GM23248 (cell line): ENCODE measurements around the gene HIF3A. TPM values are rescaled to one million over a fixed set of nuclear protein-coding genes. Genes with fewer than 3 reads are reported as not detected.

Source experiments
- DNase-seq: peaks from one replicate; pipeline ENCODE4 v3.0.0-alpha.2; 2015
- H2AFZ ChIP-seq: fragments of 200-600 bp; sonication (generic); 2 replicates; pipeline ENCODE4 v1.6.1; 2016; ENCODE audit warnings: antibody characterized with exemption
- H3F3A ChIP-seq: fragments of 200-600 bp; sonication (generic); 2 replicates; pipeline ENCODE4 v1.6.1; 2016; ENCODE audit warnings: mild to moderate bottlenecking, antibody characterized with exemption, mixed run types; ENCODE audit not compliant: insufficient read depth
- H3K27ac ChIP-seq: fragments of 200-600 bp; sonication (generic); 2 replicates; pipeline ENCODE4 v1.5.1; 2016; ENCODE audit warnings: mild to moderate bottlenecking
- H3K27me3 ChIP-seq: fragments of 200-600 bp; sonication (generic); replicated peaks from 2 replicates; pipeline ENCODE4 v1.6.1; 2016; ENCODE audit warnings: mild to moderate bottlenecking; ENCODE audit not compliant: insufficient read depth
- H3K36me3 ChIP-seq: fragments of 200-600 bp; sonication (generic); 2 replicates; pipeline ENCODE4 v1.6.1; 2016; ENCODE audit warnings: low read depth, mild to moderate bottlenecking
- H3K4me1 ChIP-seq: fragments of 200-600 bp; sonication (generic); 2 replicates; pipeline ENCODE4 v1.6.1; 2016; ENCODE audit warnings: mild to moderate bottlenecking; ENCODE audit not compliant: insufficient read depth
- H3K4me2 ChIP-seq: fragments of 200-600 bp; sonication (generic); one replicate; pipeline ENCODE4 v1.6.1; 2016; ENCODE audit warnings: mild to moderate bottlenecking; ENCODE audit not compliant: unreplicated experiment
- H3K4me3 ChIP-seq: fragments of 200-600 bp; sonication (generic); 2 replicates; pipeline ENCODE4 v1.5.1; 2016; ENCODE audit warnings: mild to moderate bottlenecking
- H3K79me2 ChIP-seq: fragments of 200-600 bp; sonication (generic); 2 replicates; pipeline ENCODE4 v1.6.1; 2016; ENCODE audit warnings: mild to moderate bottlenecking; ENCODE audit not compliant: insufficient read depth
- H3K9ac ChIP-seq: fragments of 200-600 bp; sonication (generic); 2 replicates; pipeline ENCODE4 v1.6.1; 2016; ENCODE audit warnings: mild to moderate bottlenecking
- H3K9me2 ChIP-seq: fragments of 200-600 bp; sonication (generic); 2 replicates; pipeline ENCODE4 v1.6.1; 2016; ENCODE audit warnings: mixed run types, mild to moderate bottlenecking, moderate library complexity; ENCODE audit not compliant: insufficient read depth
- H3K9me3 ChIP-seq: fragments of 200-600 bp; sonication (generic); one replicate; pipeline ENCODE4 v1.6.1; 2017; ENCODE audit warnings: low read depth
- H4K20me1 ChIP-seq: fragments of 200-600 bp; sonication (generic); 2 replicates; pipeline ENCODE4 v1.6.0; 2016; ENCODE audit not compliant: insufficient read depth
- EZH2 ChIP-seq: fragments of 200-600 bp; sonication (generic); IDR thresholded peaks from 2 replicates; pipeline ENCODE4 v1.6.1; 2018; ENCODE audit warnings: antibody characterized with exemption, mild to moderate bottlenecking; ENCODE audit not compliant: insufficient read depth, poor library complexity, severe bottlenecking
- EZH2phosphoT487 ChIP-seq: fragments of 200-600 bp; sonication (generic); IDR thresholded peaks from 2 replicates; pipeline ENCODE4 v1.6.1; 2018; ENCODE audit warnings: antibody characterized with exemption, moderate library complexity, mild to moderate bottlenecking, low read depth; ENCODE audit not compliant: insufficient read depth
- WGBS, 2 experiments: methylation state at CpG; one replicate each; pipeline ENCODE4 v1.1.6; 2015 to 2017; ENCODE audit warnings: low lambda C conversion rate in 2 of 2, low coverage in 1 of 2; ENCODE audit errors: missing lambda C conversion rate in 2 of 2; 5-methylcytosine and 5-hydroxymethylcytosine counted together
- in situ Hi-C: fragments of 300-500 bp; cut with MboI; formaldehyde crosslinking; loops from 2 replicates; pipeline ENCODE4 v1.15.0; 2020
- polyA plus RNA-seq: library from polyadenylated mRNA; unstranded; fragments of >200 nt; fragmentation: Nextera tagmentation; extraction: Ambion mirVana; gene quantifications from 2 replicates; pipeline ENCODE4 v1.2.1, GENCODE V29; 2016
- total RNA-seq: library from RNA; depleted of rRNA; stranded (reverse); fragments of >200 nt; shearing (Covaris generic); gene quantifications from 2 replicates; pipeline ENCODE4 v1.2.3, GENCODE V29; 2014

The HIF3A gene
- total and polyA plus RNA-seq, 2 experiments from 2014 or later: 0.20 TPM; not detected in 1

GRCh38 chr19:46366620-46367292 lies 69.9 kb downstream of the HIF3A start:
- no peak overlapping the region for H3K4me2 ChIP-seq
- H3K36me3 ChIP-seq: peaks cover 22% of the 10 kb centered on the region; the same call in 1 of the 2 replicates
- peaks cover 96% of the 10 kb centered on the region for H3K79me2 ChIP-seq
- no peaks in the 10 kb centered on the region for H3K9me3 ChIP-seq
- peaks cover 4% of the 10 kb centered on the region; the same call in 1 of the 2 replicates for H3K4me1 ChIP-seq
- 0 out of 2 replicates have a peak, but pooled peaks cover 3% of the 10 kb centered on the region for H4K20me1 ChIP-seq
- no peaks in the 10 kb centered on the region for H3K27me3 ChIP-seq
- no peaks in the 10 kb centered on the region for H3K9me2 ChIP-seq
- in situ Hi-C loops: no loop called here
- TF ChIP-seq EZH2 (no peak), EZH2phosphoT487 (no peak)
- H3K27ac ChIP-seq: no peak overlapping the region
- no peak for DNase-seq
- WGBS, 2 experiments: 94 to 95% methylated on average over 9 of the region's 9 CpGs
- H2AFZ ChIP-seq: no peak overlapping the region
- H3F3A ChIP-seq: no peaks in the 10 kb centered on the region
- H3K9ac ChIP-seq: no peak overlapping the region
- H3K4me3 ChIP-seq: no peak overlapping the region

GRCh38 chr19:46367426-46367825 lies 70.6 kb downstream of the HIF3A start:
- in situ Hi-C loops: no loop called here
- Histone ChIP-seq H2AFZ (no peak overlapping the region), H3K79me2 (peaks cover 96% of the 10 kb centered on the region), H3F3A (peaks cover 6% of the 10 kb centered on the region), H3K9me2 (no peaks in the 10 kb centered on the region), H3K4me2 (no peak overlapping the region), H3K36me3 (peaks cover 22% of the 10 kb centered on the region; the same call in 1 of the 2 replicates), H3K9me3 (no peaks in the 10 kb centered on the region), H3K27me3 (no peaks in the 10 kb centered on the region), H4K20me1 (no peaks in the 10 kb centered on the region), H3K4me3 (no peak overlapping the region), H3K9ac (no peak overlapping the region), H3K4me1 (peaks cover 10% of the 10 kb centered on the region), H3K27ac (no peak overlapping the region)
- TF ChIP-seq EZH2: no peak
- no peak for TF ChIP-seq EZH2phosphoT487
- no peak for DNase-seq
- WGBS, 2 experiments: 90 to 93% methylated on average over 5 of the region's 5 CpGs

- Histone ChIP-seq H2AFZ (no peak overlapping the region), H3K4me2 (no peak overlapping the region), H3F3A (peaks cover 13% of the 10 kb centered on the region), H3K4me1 (peaks cover 17% of the 10 kb centered on the region), H3K36me3 (peaks cover 22% of the 10 kb centered on the region; the same call in 1 of the 2 replicates), H3K9ac (no peak overlapping the region), H3K79me2 (peaks cover 92% of the 10 kb centered on the region), H4K20me1 (no peaks in the 10 kb centered on the region), H3K27me3 (no peaks in the 10 kb centered on the region), H3K4me3 (no peak overlapping the region), H3K27ac (no peak overlapping the region), H3K9me2 (no peaks in the 10 kb centered on the region), H3K9me3 (no peaks in the 10 kb centered on the region)
- in situ Hi-C loops: no loop called here
- 94 to 97% methylated on average over 7 of the region's 7 CpGs for WGBS, 2 experiments
- TF ChIP-seq EZH2phosphoT487: no peak
- no peak for TF ChIP-seq EZH2
- DNase-seq: no peak
These were observed 71.3 kb downstream of the HIF3A start for GRCh38 chr19:46368116-46368515.

- 93 to 95% methylated on average over 7 of the region's 7 CpGs for WGBS, 2 experiments
- Histone ChIP-seq H3K27me3 (no peaks in the 10 kb centered on the region), H3K79me2 (peaks cover 75% of the 10 kb centered on the region), H3K36me3 (peaks cover 12% of the 10 kb centered on the region; the same call in 1 of the 2 replicates), H3K9ac (no peak overlapping the region), H4K20me1 (no peaks in the 10 kb centered on the region), H3K4me3 (no peak overlapping the region), H3K9me2 (no peaks in the 10 kb centered on the region), H3K4me1 (peaks cover 27% of the 10 kb centered on the region), H3F3A (peaks cover 14% of the 10 kb centered on the region), H3K27ac (no peak overlapping the region), H3K4me2 (no peak overlapping the region), H3K9me3 (no peaks in the 10 kb centered on the region), H2AFZ (no peak overlapping the region)
- in situ Hi-C loops: no loop called here
- TF ChIP-seq EZH2phosphoT487 (no peak), EZH2 (no peak)
- no peak for DNase-seq
These were observed 73.0 kb downstream of the HIF3A start for GRCh38 chr19:46369817-46370216.
